GM19467 (cell line): ENCODE measurements around the gene TMEM25.
"Not testable (repeated sequence)": the region's sequence is repeated elsewhere in the genome, so short reads cannot be mapped to it uniquely, and the experiment has no call there.

Experiments used
- ATAC-seq: cut with Tn5 transposase; IDR thresholded peaks from one replicate; pipeline ENCODE4 v1.9.1; 2021; ENCODE audit warnings: mild to moderate bottlenecking, moderate library complexity; ENCODE audit not compliant: unreplicated experiment

Gene TMEM25

DNA sequence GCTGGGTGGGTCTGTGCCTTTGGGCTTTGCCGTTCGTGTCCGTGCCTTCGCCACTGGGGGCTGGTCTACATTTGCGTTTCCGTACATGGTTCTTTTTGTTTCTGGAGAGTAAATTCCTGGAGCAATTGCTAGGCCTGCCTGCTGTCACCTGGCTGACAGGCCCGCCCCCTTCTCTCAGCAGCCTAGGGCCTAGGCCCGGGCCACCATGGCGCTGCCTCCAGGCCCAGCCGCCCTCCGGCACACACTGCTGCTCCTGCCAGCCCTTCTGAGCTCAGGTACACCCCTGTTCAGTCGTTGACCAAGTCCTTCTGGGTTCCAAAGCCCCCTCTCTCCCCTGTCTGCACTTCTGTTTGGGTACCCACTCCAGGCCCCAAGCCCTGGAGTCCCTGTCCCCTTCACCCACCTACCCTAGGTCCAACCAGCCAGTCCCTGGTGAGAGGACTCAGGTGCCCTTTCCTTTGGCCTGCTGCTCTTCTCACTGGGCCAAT, 649 bp downstream of the TMEM25 start:
- no peak for ATAC-seq

DNA sequence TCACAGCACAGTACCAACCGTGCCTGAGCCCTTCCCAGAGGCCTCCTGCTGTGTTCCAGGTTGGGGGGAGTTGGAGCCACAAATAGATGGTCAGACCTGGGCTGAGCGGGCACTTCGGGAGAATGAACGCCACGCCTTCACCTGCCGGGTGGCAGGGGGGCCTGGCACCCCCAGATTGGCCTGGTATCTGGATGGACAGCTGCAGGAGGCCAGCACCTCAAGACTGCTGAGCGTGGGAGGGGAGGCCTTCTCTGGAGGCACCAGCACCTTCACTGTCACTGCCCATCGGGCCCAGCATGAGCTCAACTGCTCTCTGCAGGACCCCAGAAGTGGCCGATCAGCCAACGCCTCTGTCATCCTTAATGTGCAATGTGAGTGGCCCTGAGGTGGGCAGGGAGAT, 1.1 kb downstream of the TMEM25 start:
- ATAC-seq = no peak

DNA sequence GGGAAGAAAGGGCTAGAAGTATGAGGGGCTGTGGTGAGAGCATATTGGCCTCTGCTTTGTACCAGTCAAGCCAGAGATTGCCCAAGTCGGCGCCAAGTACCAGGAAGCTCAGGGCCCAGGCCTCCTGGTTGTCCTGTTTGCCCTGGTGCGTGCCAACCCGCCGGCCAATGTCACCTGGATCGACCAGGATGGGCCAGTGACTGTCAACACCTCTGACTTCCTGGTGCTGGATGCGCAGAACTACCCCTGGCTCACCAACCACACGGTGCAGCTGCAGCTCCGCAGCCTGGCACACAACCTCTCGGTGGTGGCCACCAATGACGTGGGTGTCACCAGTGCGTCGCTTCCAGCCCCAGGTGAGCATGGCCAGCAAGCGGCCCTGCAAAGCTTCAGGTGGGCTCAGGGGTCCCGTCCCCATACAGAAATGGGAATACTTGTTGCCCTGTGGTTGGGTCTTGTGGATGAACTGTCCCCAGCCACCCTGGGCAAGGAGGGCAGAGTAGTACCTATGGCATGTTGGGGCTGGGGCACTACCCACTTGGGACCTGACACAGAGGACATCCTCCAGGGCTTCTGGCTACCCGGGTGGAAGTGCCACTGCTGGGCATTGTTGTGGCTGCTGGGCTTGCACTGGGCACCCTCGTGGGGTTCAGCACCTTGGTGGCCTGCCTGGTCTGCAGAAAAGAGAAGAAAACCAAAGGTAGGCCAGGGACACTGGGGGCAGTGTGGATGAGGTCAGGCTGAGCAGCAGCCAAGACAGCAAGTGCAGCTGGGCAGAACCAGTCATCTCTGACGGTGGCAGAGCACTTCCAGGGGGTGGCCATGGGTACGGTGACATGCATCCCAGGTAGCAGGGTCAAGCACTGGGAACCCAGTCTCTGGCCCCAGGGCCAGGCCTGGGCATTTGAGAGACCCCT, 2.1 kb downstream of the TMEM25 start:
- ATAC-seq = no peak

DNA sequence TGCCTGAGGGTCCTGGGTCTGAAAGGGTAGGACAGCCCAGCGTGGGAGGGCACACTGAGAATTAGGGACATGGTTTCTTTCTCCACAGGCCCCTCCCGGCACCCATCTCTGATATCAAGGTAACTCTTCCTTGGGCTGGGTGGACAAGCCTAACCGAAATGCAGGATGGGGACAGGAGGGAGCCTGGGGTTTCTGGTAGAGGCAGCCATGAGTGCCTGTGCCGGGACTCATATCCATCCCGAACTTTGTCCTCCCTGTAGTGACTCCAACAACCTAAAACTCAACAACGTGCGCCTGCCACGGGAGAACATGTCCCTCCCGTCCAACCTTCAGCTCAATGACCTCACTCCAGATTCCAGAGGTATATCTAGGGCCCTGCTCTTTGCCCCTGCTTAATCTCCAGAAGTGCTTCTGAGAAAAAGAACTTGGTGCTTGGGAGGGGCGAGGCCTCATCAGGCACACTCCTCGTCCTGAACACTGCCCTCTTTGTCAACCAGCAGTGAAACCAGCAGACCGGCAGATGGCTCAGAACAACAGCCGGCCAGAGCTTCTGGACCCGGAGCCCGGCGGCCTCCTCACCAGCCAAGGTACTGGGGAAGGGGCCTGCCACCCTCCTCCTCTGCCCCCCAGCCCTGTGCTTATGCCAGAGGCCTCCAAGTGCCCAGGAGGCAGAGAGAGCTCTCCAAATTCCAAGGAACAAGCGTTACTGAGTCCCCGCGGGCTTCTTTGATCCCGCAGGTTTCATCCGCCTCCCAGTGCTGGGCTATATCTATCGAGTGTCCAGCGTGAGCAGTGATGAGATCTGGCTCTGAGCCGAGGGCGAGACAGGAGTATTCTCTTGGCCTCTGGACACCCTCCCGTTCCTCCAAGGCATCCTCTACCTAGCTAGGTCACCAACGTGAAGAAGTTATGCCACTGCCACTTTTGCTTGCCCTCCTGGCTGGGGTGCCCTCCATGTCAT, 3.1 kb downstream of the TMEM25 start:
- no peak for ATAC-seq

DNA sequence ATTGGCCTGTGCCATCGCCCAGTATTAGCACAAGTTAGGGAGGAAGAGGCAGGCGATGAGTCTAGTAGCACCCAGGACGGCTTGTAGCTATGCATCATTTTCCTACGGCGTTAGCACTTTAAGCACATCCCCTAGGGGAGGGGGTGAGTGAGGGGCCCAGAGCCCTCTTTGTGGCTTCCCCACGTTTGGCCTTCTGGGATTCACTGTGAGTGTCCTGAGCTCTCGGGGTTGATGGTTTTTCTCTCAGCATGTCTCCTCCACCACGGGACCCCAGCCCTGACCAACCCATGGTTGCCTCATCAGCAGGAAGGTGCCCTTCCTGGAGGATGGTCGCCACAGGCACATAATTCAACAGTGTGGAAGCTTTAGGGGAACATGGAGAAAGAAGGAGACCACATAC, 4.3 kb downstream of the TMEM25 start:
- ATAC-seq = no peak

DNA sequence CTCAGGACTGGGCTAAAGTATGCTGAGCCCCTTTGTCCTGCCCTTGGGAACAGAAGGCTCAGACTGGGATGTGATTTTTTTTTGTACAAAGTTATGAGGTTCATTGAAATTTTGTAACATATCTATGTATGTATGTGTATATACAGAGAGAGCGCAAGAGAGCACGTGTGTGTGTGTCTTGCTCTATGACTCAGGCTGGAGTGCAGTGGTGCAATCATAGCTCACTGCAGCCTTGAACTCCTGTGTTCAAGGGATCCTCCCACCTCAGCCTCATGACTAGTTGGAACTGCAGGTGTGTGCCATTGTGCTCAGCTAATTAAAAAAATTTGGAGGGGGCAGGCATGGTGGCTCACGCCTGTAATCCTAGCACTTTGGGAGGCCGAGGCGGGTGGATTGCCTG, 5.7 kb downstream of the TMEM25 start:
- no peak for ATAC-seq

DNA sequence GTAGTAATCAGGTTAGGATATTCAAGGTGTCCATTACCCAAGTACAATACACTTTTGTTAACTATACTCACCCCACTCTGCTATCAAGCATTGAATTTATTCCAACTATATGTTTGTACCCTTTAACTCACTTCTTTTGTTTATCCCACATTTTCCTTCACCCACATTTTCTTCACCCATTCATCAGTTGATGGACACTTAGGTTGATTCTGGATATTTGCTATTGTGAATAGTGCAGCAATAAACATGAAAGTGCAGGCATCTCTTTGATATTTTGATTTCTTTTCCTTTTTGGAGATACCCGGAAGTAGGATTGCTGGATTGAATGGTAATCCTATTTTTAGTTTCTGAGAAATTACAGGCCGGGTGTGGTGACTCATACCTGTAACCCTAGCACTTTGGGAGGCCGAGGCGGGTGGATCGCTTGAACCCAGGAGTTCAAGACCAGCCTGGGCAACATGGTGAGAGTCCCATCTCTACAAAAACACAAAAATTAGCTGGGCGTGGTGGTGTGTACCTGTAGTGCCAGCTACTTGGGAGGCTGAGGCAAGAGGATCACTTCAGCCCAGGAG, 6.5 kb downstream of the TMEM25 start:
- ATAC-seq = no peak

DNA sequence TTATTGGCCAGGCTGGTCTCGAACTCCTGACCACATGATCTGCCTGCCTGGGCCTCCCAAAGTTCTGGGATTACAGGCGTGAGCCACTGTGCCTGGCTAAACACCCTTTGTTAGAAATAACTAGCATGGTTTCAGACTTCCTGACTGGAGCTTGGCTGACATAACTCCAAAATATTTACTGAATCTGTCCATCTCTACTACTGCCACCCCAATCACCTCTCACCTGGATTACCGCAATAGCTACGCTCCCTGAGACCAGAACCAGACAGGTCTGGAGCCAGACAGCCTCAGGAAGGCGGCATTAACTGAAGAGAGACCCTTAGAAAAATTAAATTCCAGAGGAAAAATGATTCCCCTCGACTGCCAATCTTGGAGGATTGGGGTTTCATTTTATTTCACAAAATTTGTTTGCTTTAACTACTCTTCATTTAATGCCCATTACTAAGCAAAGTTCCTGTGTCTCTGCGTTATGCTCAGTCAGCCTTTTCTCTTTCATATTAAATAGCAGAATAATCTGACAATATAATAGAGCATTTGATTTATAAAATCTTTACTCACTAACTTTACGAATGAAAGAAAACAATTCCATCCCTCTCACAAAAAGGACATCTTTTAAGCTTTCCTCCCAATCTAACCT, 13.1 kb downstream of the TMEM25 start:
- no peak for ATAC-seq

DNA sequence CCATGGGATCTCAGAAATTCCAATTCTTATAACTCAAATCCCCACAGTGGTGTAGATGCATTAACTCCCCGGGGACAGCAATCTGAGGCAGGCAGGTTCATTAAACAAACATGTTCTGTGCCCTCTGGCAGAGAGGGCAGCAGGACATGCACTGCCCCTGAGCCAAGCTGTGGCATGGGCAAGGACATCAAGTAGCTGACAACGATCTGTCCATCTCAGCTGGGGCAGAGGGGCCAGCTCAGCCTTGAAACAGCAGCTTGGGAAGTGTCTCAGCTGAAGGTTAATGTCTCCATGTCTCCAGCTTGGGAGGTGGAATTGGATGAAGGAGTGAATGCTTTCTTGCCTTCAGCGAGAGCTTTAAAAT, 13.6 kb downstream of the TMEM25 start:
- no peak for ATAC-seq

DNA sequence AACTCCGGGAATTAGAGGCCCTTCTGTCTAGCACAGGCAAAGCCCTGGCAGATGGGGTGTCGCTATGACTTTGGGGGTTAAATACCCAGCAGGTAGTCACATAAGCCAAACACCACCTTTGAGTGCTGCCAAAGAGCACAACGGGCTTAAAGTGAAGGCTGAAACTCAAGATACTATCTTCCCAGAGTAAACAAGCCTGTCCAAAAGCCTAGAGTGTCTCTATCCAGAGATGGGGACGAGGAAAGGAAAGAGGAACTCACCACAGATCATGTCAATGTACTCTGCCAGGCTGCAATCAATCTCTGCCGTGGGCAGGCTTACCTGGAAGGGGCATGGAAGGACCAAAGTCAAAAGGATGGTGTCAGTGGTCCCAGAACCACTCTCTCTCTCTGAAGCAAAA, 14.5 kb downstream of the TMEM25 start:
- no peak for ATAC-seq

DNA sequence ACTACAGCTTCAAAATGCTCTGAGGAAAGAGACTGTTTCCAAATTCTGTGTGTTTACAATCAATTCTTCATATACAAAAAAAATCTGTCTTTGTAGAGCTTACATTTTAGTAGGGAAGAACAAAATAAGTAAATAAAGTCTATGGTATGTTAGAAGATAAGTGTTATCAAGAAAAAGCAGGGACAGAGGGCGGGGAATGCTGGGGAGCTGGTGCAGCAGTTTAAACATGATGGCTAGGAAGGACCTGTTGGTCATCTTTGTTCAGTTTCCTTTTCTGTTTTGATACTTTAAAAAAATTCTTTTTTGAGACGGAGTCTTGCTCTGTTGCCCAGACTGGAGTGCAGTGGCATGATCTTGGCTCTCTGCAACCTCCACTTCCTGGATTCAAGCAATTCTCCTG, 16.1 kb downstream of the TMEM25 start:
- ATAC-seq = no peak

DNA sequence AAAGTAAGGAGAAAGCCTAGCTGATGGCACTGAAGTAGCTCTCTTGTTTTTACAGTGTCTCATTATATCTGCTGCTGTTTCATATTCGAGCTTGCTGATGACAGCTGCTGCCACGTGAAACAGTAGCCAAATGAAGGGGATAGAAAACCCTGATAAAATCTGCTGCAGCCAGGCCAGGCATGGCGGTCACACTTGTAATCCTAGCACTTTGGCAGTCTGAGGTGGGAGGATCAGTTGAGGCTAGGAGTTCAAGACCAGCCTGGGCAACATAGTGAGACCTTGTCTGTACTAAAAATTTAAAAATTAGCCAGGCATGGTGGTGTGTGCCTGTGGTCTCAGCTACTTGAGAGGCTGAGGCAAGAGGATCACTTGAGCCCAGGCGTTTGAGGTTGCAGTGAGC, 21.3 kb downstream of the TMEM25 start:
- no peak for ATAC-seq

DNA sequence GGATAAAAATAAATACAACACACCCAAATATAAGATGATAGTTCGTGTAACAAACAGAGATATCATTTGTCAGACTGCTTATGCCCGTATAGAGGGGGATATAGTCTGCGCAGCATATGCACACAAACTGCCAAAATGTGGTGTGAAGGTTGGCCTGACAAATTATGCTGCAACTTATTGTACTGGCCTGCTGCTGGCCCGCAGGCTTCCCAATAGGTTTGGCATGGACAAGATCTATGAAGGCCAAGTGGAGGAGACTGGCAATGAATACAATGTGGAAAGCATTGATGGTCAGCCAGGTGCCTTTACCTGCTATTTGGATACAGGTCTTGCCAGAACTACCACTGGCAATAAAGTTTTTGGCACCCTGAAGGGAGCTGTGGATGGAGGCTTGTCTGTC, 29.8 kb downstream of the TMEM25 start:
- no peak for ATAC-seq

DNA sequence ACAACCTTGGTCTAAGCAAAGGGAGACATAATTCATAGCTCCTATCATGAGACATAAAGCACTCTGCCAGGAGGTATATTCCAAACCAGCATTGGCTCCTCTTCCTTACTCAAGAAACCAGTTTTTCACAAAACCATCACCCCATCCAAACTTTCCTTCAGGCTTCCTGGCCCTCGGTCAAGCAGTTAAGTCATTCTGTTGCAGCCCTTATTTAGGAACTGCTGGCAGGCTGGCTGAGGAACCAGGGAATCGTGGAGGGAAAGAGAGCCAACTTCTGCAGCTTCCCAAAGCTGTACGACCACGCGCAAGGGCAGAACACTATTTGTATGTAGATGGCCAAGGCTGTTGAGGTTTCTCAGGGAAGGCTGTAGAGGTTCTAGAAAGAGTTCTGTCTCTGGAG, 34.1 kb downstream of the TMEM25 start:
- ATAC-seq = no peak

DNA sequence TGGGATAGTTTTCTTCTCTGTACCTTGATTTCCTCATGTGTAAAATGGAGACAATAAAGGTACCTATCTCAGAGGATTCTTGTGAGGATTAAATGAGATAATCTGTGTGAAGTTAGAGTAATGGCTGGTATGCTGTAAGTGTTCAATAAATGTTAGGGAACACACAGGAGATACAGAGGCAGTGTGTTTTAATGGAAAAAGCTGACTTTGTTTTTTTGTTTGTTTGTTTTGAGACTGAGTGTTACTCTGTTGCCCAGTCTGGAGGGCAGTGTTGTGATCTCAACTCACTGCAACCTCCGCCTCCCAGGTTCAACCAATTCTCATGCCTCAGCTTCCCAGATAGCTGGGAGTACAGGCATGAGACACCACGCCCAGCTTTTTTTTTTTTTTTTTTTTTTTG, 38.7 kb downstream of the TMEM25 start:
- ATAC-seq = no peak

DNA sequence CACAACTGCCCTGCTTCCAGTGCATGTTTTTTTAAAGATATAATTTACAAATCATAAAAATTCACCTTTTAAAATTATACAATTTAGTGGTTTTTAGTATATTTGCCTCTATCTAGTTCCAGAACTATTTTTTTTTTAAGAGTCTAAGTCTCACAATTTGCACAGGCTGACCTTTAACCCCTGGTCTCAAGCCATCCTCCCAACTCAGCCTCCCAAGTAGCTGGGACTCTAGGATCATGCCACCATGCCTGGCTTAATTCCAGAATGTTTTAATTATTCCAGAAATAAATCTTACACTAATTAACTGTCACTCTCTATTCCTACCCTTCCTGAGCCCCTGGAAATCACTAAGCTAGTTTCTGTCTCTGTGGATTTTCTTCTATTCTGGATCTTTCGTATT, 39.8 kb downstream of the TMEM25 start:
- ATAC-seq = no peak

DNA sequence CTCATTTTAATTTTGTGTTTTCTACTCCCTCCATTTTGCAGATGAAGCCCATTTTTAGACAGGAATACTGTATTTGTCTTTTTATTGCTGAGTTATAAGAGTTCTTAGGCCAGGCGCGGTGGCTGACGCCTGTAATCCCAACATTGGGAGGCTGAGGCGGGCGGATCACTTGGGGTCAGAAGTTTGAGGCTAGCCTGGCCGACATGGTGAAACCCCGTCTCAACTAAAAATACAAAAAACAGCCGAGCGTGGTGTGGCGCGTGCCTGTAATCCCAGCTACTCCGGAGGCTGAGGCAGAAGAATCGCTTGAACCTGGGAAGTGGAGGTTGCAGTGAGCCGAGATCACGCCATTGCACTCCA, 40.7 kb downstream of the TMEM25 start:
- ATAC-seq = not testable (repeated sequence)

DNA sequence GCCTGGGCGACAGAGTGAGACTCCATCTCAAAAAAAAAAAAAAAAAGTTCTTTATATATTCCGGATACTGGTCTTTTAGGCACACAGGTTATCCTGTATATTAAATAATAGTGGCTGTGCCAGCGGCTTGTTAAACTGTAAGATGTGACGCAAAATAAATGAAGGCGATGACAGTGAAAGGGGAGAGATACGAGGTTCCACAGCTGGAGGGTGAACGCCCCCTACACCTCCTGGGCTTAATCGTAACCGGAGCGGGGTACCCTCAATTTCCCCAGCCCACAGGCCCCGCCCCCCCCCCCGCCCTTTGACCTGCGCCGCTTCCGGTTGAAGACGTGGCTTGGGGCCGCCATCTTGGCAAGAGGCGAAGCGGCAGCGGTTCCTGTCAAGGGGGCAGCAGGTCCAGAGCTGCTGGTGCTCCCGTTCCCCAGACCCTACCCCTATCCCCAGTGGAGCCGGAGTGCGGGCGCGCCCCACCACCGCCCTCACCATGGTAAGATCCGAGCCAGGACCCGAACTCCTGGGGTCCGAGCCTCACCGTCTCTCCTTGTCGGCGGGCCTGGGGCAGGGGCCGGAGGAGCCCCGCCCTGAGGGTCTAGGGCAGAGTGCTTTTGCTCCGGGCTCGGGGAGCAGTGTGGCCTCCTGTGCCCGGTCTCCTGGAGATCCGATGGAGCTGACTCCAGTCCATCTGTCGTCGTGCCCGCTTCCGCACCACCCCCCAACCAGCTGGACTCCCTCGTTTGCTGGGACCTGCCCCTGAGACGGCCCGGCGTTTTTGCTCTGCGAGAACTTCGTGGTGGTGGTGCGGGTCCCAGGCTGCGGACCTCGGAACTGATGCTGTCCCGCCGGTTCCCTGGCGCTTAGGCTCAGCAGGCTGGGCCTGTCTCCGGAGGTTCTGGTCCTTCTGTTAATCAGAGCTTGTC, 41.3 kb downstream of the TMEM25 start, which contains the start of gene ARCN1:
Gene ARCN1, plus strand, starts transcription at position 349 of the 920 bp plus-strand sequence. Its CDS starts 139 bp downstream, at position 488.
- peak; percentile 51 for ATAC-seq

DNA sequence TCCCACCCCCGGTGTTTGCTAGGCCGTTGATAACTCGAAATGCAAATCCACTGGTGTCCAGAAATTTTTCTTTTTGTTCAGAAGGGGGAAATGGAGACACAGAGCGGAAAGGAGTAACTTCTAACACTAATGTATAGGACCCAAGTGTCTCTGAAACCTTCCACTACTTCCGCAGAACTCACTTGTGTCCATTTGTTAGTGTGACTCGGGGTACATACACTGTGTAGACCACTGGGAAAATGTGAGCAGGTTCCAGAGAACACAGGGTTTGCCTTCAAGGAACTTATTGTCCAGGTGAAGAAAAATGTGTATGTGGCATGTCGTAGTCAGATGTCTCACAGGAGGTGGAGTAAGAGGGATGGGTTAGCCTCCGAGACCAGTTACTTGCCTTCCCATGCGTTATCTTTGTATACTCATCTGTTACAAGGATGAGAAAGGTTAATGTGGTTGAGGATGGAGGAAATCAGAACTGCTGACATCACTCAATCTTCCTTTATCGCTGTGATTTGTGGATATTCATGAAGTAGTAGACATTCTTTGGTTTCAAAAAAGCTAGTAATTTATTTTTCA, 42.1 kb downstream of the TMEM25 start:
- ATAC-seq = peak; percentile 22
